NCI-H128 (cell line): ENCODE results near the gene ZNF362.
"Not testable (repeated sequence)": the region's sequence is repeated elsewhere in the genome, so short reads cannot be mapped to it uniquely, and the experiment has no call there.

Source experiments
- DNase-seq: peaks from one replicate; lab custom pipeline; 2025; ENCODE audit not compliant: unreplicated experiment; lab: John Stamatoyannopoulos, UW

ZNF362 gene

GRCh38 chr1:33256471-33257206, at the start of gene ZNF362:
TSS of gene ZNF362 (plus strand) at chr1:33256492. CDS start at chr1:33270575, 14,083 bp downstream.
- DNase-seq, result peak; percentile 39

GRCh38 chr1:33211972-33212371, 44.3 kb upstream of the ZNF362 start:
- no peak for DNase-seq

- no peak for DNase-seq
Observed at GRCh38 chr1:33219886-33220661, 36.2 kb upstream of the ZNF362 start.

GRCh38 chr1:33220676-33221384, 35.5 kb upstream of the ZNF362 start:
- no peak for DNase-seq

GRCh38 chr1:33221385-33221758, 34.9 kb upstream of the ZNF362 start:
- no peak for DNase-seq

- no peak for DNase-seq
Observed at GRCh38 chr1:33222381-33222780, 33.9 kb upstream of the ZNF362 start.

- no peak for DNase-seq
Observed at GRCh38 chr1:33224166-33224707, 32.1 kb upstream of the ZNF362 start.

- DNase-seq, result no peak
Observed at GRCh38 chr1:33225586-33225985, 30.7 kb upstream of the ZNF362 start.

- DNase-seq, result no peak
Observed at GRCh38 chr1:33228935-33229487, 27.3 kb upstream of the ZNF362 start.

GRCh38 chr1:33231166-33231565, 25.1 kb upstream of the ZNF362 start:
- DNase-seq, result no peak

GRCh38 chr1:33232716-33233115, 23.6 kb upstream of the ZNF362 start:
- no peak for DNase-seq

- DNase-seq, result no peak
Observed at GRCh38 chr1:33234131-33234530, 22.2 kb upstream of the ZNF362 start.

GRCh38 chr1:33234588-33234990, 21.7 kb upstream of the ZNF362 start:
- no peak for DNase-seq

- no peak for DNase-seq
Observed at GRCh38 chr1:33235521-33235920, 20.8 kb upstream of the ZNF362 start.

- DNase-seq, result no peak
Observed at GRCh38 chr1:33236498-33236897, 19.8 kb upstream of the ZNF362 start.

GRCh38 chr1:33237579-33237978, 18.7 kb upstream of the ZNF362 start:
- DNase-seq, result no peak

GRCh38 chr1:33238194-33238724, 18.0 kb upstream of the ZNF362 start:
- not testable (repeated sequence) for DNase-seq

- DNase-seq, result not testable (repeated sequence)
Observed at GRCh38 chr1:33239410-33239809, 16.9 kb upstream of the ZNF362 start.

GRCh38 chr1:33241866-33242265, 14.4 kb upstream of the ZNF362 start:
- no peak for DNase-seq

- no peak for DNase-seq
Observed at GRCh38 chr1:33242652-33243051, 13.6 kb upstream of the ZNF362 start.
